ENCODE measurements around the gene DNMT3B. TPM values are rescaled to one million over a fixed set of nuclear protein-coding genes. Genes with fewer than 3 reads are reported as not detected.

DNMT3B gene
- total and polyA plus RNA-seq, 9 donors = 0.46 to 2.1 (median 0.80) TPM

- Histone ChIP-seq H3K4me3 (no peak overlapping the region), H3K27me3 (no peaks in the 10 kb centered on the region), H3K4me1 (ENCODE audit: insufficient read depth) (peaks cover 2% of the 10 kb centered on the region), H3K36me3 (no peaks in the 10 kb centered on the region), H3K9me3 (no peaks in the 10 kb centered on the region), H3K27ac (no peak overlapping the region)
- TF ChIP-seq EP300 (IDR thresholded peaks at IDR 0.05) (no peak), POLR2A (IDR thresholded peaks at IDR 0.05) (no peak)
- TF ChIP-seq, protein P1, sequence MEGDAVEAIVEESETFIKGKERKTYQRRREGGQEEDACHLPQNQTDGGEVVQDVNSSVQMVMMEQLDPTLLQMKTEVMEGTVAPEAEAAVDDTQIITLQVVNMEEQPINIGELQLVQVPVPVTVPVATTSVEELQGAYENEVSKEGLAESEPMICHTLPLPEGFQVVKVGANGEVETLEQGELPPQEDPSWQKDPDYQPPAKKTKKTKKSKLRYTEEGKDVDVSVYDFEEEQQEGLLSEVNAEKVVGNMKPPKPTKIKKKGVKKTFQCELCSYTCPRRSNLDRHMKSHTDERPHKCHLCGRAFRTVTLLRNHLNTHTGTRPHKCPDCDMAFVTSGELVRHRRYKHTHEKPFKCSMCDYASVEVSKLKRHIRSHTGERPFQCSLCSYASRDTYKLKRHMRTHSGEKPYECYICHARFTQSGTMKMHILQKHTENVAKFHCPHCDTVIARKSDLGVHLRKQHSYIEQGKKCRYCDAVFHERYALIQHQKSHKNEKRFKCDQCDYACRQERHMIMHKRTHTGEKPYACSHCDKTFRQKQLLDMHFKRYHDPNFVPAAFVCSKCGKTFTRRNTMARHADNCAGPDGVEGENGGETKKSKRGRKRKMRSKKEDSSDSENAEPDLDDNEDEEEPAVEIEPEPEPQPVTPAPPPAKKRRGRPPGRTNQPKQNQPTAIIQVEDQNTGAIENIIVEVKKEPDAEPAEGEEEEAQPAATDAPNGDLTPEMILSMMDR (IDR thresholded peaks at IDR 0.05) = no peak
- 66 to 86% (median 86%) methylated on average over 5 of the region's 5 CpGs for whole genome bisulfite sequencing, 3 donors
- intact Hi-C loops (cut with DNase I) = no loop called here
- no peak for DNase-seq
Observed at GRCh38 chr20:32831982-32832381, 69.8 kb downstream of the DNMT3B start.

GRCh38 chr20:32832664-32833063 lies 70.5 kb downstream of the DNMT3B start:
- peaks cover 2% of the 10 kb centered on the region for H3K4me1 ChIP-seq (ENCODE audit: insufficient read depth)
- TF ChIP-seq, protein P1 (IDR thresholded peaks at IDR 0.05) = no peak
- TF ChIP-seq POLR2A (IDR thresholded peaks at IDR 0.05) (no peak), EP300 (IDR thresholded peaks at IDR 0.05) (no peak)
- H3K27me3 ChIP-seq = no peaks in the 10 kb centered on the region
- H3K9me3 ChIP-seq = no peaks in the 10 kb centered on the region
- H3K4me3 ChIP-seq = no peak overlapping the region
- intact Hi-C loops (cut with DNase I) = no loop called here
- 86 to 90% (median 88%) methylated on average over 11 of the region's 11 CpGs for WGBS, 3 donors
- DNase-seq = no peak
- no peak overlapping the region for H3K27ac ChIP-seq
- no peaks in the 10 kb centered on the region for H3K36me3 ChIP-seq

DNA sequence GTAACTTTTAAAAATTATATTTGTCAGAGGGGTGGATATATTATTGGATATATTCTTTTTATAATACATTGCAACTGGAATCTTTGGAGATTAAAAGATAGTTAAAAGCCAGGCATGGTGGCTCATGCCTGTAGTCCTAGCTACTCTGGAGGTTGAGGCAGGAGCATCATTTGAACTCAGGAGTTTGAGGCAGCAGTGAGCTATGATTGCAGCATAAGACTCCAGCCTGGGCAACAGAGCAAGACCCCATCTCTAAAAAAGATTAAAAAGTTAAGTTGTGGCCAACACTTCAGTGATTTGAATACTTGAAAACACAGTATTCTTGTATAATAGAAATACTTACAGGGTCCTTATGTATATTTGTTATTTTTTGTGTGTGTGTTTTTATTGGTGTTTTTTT lies 72.8 kb downstream of the DNMT3B start:
- Histone ChIP-seq H3K27ac (no peak overlapping the region), H3K4me3 (no peak overlapping the region), H3K27me3 (no peaks in the 10 kb centered on the region), H3K9me3 (no peaks in the 10 kb centered on the region), H3K4me1 (ENCODE audit: insufficient read depth) (peaks cover 1% of the 10 kb centered on the region), H3K36me3 (no peaks in the 10 kb centered on the region)
- TF ChIP-seq, protein P1 (IDR thresholded peaks at IDR 0.05) = no peak
- TF ChIP-seq EP300 (IDR thresholded peaks at IDR 0.05) (no peak), POLR2A (IDR thresholded peaks at IDR 0.05) (no peak)
- no peak for DNase-seq
- intact Hi-C loops (cut with DNase I) = no loop called here

- no peak overlapping the region for H3K27ac ChIP-seq
- DNase-seq = no peak
- no peaks in the 10 kb centered on the region for H3K36me3 ChIP-seq
- 48 to 60% (median 50%) methylated on average over 1 of the region's 1 CpG for WGBS, 3 donors
- intact Hi-C loops (cut with DNase I) = no loop called here
- no peaks in the 10 kb centered on the region for H3K9me3 ChIP-seq
- no peaks in the 10 kb centered on the region for H3K4me1 ChIP-seq (ENCODE audit: insufficient read depth)
- no peak overlapping the region for H3K4me3 ChIP-seq
- TF ChIP-seq POLR2A (IDR thresholded peaks at IDR 0.05) (no peak), EP300 (IDR thresholded peaks at IDR 0.05) (no peak)
- TF ChIP-seq, protein P1 (IDR thresholded peaks at IDR 0.05) = no peak
- H3K27me3 ChIP-seq = no peaks in the 10 kb centered on the region
Observed at GRCh38 chr20:32837157-32837556, 75.0 kb downstream of the DNMT3B start.
